HEK293 (cell line): Measurements from ENCODE around the gene RHPN2.

Experiments
- EGR2 ChIP-seq: fragments of 450-650 bp; formaldehyde crosslinking; IDR thresholded peaks from 2 replicates; pipeline ENCODE4 v1.5.1; 2016; ENCODE audit warnings: low read depth, missing biosample characterization, missing genetic modification characterization
- ELK4 ChIP-seq: IDR thresholded peaks from 2 replicates; pipeline ENCODE4 v1.6.1; 2011; ENCODE audit warnings: mild to moderate bottlenecking, low read depth, low read length, borderline replicate concordance
- GLI2 ChIP-seq: fragments of 450-650 bp; formaldehyde crosslinking; IDR thresholded peaks from 2 replicates; pipeline ENCODE4; 2017; ENCODE audit warnings: missing biosample characterization, missing genetic modification characterization, low read depth, borderline replicate concordance
- MZF1 ChIP-seq: fragments of 450-650 bp; formaldehyde crosslinking; IDR thresholded peaks from 2 replicates; pipeline ENCODE4 v1.5.1; 2017; ENCODE audit warnings: missing biosample characterization, missing genetic modification characterization, borderline replicate concordance
- PRDM6 ChIP-seq: fragments of 450-650 bp; formaldehyde crosslinking; IDR thresholded peaks from 2 replicates; pipeline ENCODE4 v1.5.1; 2017; ENCODE audit warnings: missing biosample characterization, missing genetic modification characterization
- TCF7L2 ChIP-seq: IDR thresholded peaks from 2 replicates; pipeline ENCODE4 v1.6.1; 2011; ENCODE audit warnings: low read depth, mild to moderate bottlenecking, inconsistent platforms, low read length, moderate library complexity, borderline replicate concordance
- TSHZ1 ChIP-seq: fragments of 450-650 bp; formaldehyde crosslinking; IDR thresholded peaks from 2 replicates; pipeline ENCODE4 v1.5.1; 2016; ENCODE audit warnings: missing biosample characterization, missing genetic modification characterization, borderline replicate concordance
- WT1 ChIP-seq: fragments of 450-650 bp; formaldehyde crosslinking; IDR thresholded peaks from 2 replicates; pipeline ENCODE4 v1.5.1; 2016; ENCODE audit warnings: missing biosample characterization, missing genetic modification characterization
- ZBTB6 ChIP-seq: fragments of 450-650 bp; formaldehyde crosslinking; IDR thresholded peaks from 2 replicates; pipeline ENCODE4 v1.5.1; 2017; ENCODE audit warnings: missing biosample characterization, missing genetic modification characterization
- ZBTB8A ChIP-seq: fragments of 450-650 bp; formaldehyde crosslinking; IDR thresholded peaks from 2 replicates; pipeline ENCODE4 v1.5.1; 2016; ENCODE audit warnings: missing biosample characterization, missing genetic modification characterization
- ZEB2 ChIP-seq: fragments of 450-650 bp; formaldehyde crosslinking; IDR thresholded peaks from 2 replicates; pipeline ENCODE4 v1.5.1; 2016; ENCODE audit warnings: missing biosample characterization, missing genetic modification characterization
- ZFP37 ChIP-seq: fragments of 450-650 bp; formaldehyde crosslinking; IDR thresholded peaks from 2 replicates; pipeline ENCODE4 v1.5.1; 2016; ENCODE audit warnings: missing biosample characterization, missing genetic modification characterization
- ZNF169 ChIP-seq: fragments of 450-650 bp; formaldehyde crosslinking; IDR thresholded peaks from 2 replicates; pipeline ENCODE4 v1.5.1; 2016; ENCODE audit warnings: missing biosample characterization, missing genetic modification characterization
- ZNF175 ChIP-seq: fragments of 450-650 bp; formaldehyde crosslinking; IDR thresholded peaks from 2 replicates; pipeline ENCODE4 v1.5.1; 2016; ENCODE audit warnings: missing biosample characterization, missing genetic modification characterization
- ZNF223 ChIP-seq: fragments of 450-650 bp; formaldehyde crosslinking; IDR thresholded peaks from 2 replicates; pipeline ENCODE4 v1.5.1; 2016; ENCODE audit warnings: missing biosample characterization, missing genetic modification characterization
- ZNF324 ChIP-seq: fragments of 450-650 bp; formaldehyde crosslinking; IDR thresholded peaks from 2 replicates; pipeline ENCODE4 v1.5.1; 2016; ENCODE audit warnings: missing biosample characterization, missing genetic modification characterization
- ZNF341 ChIP-seq: fragments of 450-650 bp; formaldehyde crosslinking; IDR thresholded peaks from 2 replicates; pipeline ENCODE4; 2016; ENCODE audit warnings: low read depth, missing biosample characterization, missing genetic modification characterization
- ZNF394 ChIP-seq: fragments of 450-650 bp; formaldehyde crosslinking; IDR thresholded peaks from 2 replicates; pipeline ENCODE4 v1.5.1; 2016; ENCODE audit warnings: missing biosample characterization, missing genetic modification characterization, mild to moderate bottlenecking, moderate library complexity, borderline replicate concordance
- ZNF449 ChIP-seq: fragments of 450-650 bp; formaldehyde crosslinking; IDR thresholded peaks from 2 replicates; pipeline ENCODE4 v1.5.1; 2017; ENCODE audit warnings: missing biosample characterization, mild to moderate bottlenecking, missing genetic modification characterization, moderate library complexity
- ZNF510 ChIP-seq: fragments of 450-650 bp; formaldehyde crosslinking; IDR thresholded peaks from 2 replicates; pipeline ENCODE4 v1.5.1; 2018; ENCODE audit warnings: mild to moderate bottlenecking, missing genetic modification characterization, missing biosample characterization; ENCODE audit not compliant: insufficient replicate concordance
- ZNF513 ChIP-seq: fragments of 450-650 bp; IDR thresholded peaks from 2 replicates; pipeline ENCODE4 v1.5.1; 2018; ENCODE audit warnings: missing biosample characterization, missing genetic modification characterization
- ZNF514 ChIP-seq: fragments of 450-650 bp; formaldehyde crosslinking; IDR thresholded peaks from 2 replicates; pipeline ENCODE4 v1.5.1; 2016; ENCODE audit warnings: missing biosample characterization, missing genetic modification characterization
- ZNF585B ChIP-seq: fragments of 450-650 bp; formaldehyde crosslinking; IDR thresholded peaks from 2 replicates; pipeline ENCODE4 v1.5.1; 2016; ENCODE audit warnings: missing biosample characterization, missing genetic modification characterization
- ZNF596 ChIP-seq: fragments of 450-650 bp; IDR thresholded peaks from 2 replicates; pipeline ENCODE4 v1.5.0; 2018; ENCODE audit warnings: missing biosample characterization, mild to moderate bottlenecking, missing genetic modification characterization, moderate library complexity
- ZNF670 ChIP-seq: fragments of 450-650 bp; formaldehyde crosslinking; IDR thresholded peaks from 2 replicates; pipeline ENCODE4 v1.5.1; 2016; ENCODE audit warnings: missing biosample characterization, missing genetic modification characterization, low read depth
- ZNF830 ChIP-seq: fragments of 450-650 bp; IDR thresholded peaks from 2 replicates; pipeline ENCODE4 v1.5.0; 2018; ENCODE audit warnings: missing biosample characterization, missing genetic modification characterization, low read depth, mild to moderate bottlenecking, moderate library complexity
- ZSCAN5A ChIP-seq: fragments of 450-650 bp; formaldehyde crosslinking; IDR thresholded peaks from 2 replicates; pipeline ENCODE4 v1.5.1; 2016; ENCODE audit warnings: missing biosample characterization, missing genetic modification characterization

RHPN2 gene

GRCh38 chr19:33064792-33065550, at the start of gene RHPN2 (continued):
- TF ChIP-seq ZSCAN5A (tag by site-specific recombination) (no peak), ZNF514 (tag by site-specific recombination) (no peak), ZNF830 (tag by site-specific recombination) (no peak), ZNF513 (no peak), ZNF449 (tag by site-specific recombination) (peak; percentile 58; the same call in 1 of the 2 replicates), ZNF394 (tag by site-specific recombination) (no peak), ZBTB6 (tag by site-specific recombination) (peak; percentile 63), ELK4 (no peak), ZFP37 (no peak), ZNF175 (tag by site-specific recombination) (no peak), ZNF324 (tag by site-specific recombination) (no peak), WT1 (tag by site-specific recombination) (no peak), EGR2 (tag by site-specific recombination) (no peak), ZNF670 (tag by site-specific recombination) (no peak), MZF1 (tag by site-specific recombination) (no peak), ZNF223 (tag by site-specific recombination) (no peak), ZNF585B (tag by site-specific recombination) (peak; percentile 21; the same call in 1 of the 2 replicates), ZBTB8A (tag by site-specific recombination) (peak; percentile 100), TSHZ1 (tag by site-specific recombination) (no peak), PRDM6 (tag by site-specific recombination) (no peak), ZNF596 (tag by site-specific recombination) (no peak; the same call in 1 of the 2 replicates), ZNF169 (tag by site-specific recombination) (no peak), ZNF341 (tag by site-specific recombination) (no peak), TCF7L2 (no peak), ZNF510 (no peak), ZEB2 (peak; percentile 37; the same call in 1 of the 2 replicates), GLI2 (tag by site-specific recombination) (no peak)
